GM21528 (cell line): ENCODE data around the gene PTPRE.
"Not testable (repeated sequence)": the region's sequence is repeated elsewhere in the genome, so short reads cannot be mapped to it uniquely, and the experiment has no call there.

Experiments
- ATAC-seq: cut with Tn5 transposase; IDR thresholded peaks from one replicate; pipeline ENCODE4 v1.9.1; 2021; ENCODE audit warnings: mild to moderate bottlenecking, moderate library complexity; ENCODE audit not compliant: unreplicated experiment, low FRiP score

PTPRE gene

DNA sequence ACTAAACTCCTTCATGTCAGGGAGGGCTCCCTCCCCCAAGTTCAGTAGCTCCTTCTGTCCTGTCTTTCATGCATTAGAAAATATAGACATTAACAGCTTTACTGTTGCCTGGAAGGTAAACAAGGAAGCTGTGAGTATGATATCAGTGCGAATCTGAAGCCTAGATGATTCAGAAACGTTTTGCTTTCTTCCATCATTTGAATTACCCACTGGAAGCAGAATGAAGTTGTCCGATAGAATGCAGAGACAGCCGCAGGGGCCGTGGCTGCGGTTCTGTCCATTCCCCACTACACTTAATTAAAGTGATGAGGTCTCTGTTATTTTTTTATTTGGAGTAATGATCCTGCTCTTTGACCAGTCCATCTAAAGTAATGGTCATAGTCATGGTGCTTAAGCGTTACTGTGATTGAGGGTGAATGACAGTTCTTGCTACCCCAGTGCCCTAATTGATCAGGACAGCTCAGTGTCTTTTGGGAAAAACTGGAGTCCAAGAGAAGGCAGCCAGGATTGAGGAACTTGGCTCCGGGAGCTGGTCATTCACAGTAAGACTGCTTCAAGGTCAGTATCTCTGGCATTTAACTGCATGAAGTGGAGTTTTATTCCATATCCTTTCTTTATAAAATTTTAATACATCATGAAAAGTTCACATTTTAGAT, 69.9 kb downstream of the PTPRE start:
- ATAC-seq, result no peak

DNA sequence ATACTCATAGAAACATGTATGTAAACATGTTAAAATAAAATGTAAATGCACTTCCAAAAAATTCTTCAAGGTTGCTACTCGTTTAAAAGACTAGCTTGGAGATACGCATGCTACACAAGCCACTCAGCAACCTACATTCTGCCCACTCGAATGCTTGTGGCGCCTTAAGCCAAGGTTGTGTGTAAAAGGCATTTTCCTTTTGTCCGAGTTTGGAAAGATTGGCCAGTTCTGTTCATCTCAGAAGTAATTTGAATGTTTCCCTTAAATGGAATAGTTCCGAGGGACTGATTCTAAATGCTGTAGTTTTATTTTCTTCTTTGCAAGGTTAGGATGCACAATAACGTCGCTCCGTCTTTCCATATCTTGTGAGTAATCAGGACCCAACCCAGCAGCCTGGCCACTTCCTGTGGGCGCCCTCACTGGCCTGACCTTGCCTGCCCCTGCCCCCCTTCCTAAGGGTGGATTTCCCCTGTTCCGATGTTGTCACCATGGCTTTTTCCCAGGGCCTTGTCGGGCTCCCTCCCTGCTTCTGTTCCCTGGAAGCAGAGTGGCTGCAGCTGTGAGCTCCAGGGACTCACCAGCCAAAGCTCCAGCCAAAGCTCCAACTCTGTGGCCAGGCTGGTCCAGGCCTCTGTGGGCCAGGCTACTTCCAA, 70.6 kb downstream of the PTPRE start:
- no peak for ATAC-seq

DNA sequence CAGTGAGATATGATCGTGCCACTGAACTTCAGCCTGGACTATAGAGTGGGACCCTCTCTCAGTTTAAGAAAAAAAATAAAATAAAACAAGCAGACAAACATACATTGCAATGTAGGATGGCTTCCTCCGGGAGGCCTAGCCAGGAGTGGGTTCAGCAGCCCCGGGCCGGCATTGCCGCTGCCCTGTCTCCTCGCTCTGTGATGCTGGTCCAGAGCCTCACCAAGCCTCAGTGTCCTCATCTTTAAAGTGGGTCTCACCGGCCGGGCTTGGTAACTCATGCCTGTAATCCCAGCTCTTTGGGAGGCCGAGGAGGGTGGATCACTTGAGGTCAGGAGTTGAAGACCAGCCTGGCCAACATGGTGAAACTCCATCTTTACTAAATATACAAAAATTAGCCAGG, 71.6 kb downstream of the PTPRE start:
- ATAC-seq, result no peak

DNA sequence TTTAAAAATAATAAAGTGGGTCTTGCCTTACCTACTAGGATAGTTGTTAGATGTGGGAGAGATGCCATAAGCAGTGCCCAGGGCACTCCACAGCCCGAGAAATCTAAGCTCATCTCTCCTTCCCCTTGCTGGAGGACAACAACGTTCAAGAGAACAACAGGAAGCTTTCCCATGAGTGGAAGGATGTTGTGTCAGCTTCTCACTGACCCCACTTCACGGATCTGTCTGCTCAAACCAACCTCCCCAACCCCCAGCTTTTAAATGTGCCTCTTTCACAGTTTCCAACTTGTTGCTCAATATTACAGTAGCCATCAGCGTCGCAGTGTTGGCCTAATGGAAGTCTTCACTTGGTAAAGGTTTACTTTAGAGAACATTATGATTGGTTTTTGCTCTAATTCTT, 72.1 kb downstream of the PTPRE start:
- ATAC-seq, result no peak

DNA sequence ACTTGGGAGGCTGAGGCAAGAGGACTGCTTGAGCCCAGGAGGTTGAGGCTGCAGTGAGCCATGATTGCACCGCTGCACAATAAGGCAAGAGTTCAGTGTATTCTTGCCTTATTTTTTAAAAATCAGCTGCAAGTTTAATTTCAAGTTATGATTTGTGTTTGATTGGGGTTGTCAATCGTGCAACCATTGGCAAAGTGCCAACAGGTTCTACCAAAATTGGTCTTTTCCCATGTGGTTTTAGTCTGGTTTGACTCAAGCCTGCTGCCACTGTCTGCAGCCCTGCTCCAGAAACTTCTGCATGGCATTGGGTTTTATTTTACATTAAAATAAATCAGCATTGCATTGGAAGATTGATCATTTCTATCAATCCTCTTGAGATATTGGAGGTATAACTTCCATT, 72.7 kb downstream of the PTPRE start:
- no peak for ATAC-seq

DNA sequence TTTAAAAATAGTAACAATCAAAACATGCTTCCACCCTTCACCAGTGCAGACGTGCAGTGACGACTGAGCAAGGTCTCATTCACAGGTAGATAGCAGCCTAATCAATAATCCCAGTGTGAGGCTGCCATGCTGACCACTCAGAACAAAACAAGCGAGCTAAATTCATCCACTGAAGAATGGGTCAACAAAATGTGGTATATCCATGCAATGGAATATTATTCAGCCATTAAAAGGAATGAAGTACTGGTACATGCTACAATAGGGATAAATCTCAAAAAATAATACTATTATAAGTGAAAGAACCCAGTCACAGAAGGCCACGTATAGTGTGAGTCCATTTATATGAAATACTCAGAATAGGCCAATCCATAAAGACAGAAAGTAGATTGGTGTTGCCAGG, 74.0 kb downstream of the PTPRE start:
- ATAC-seq, result no peak

DNA sequence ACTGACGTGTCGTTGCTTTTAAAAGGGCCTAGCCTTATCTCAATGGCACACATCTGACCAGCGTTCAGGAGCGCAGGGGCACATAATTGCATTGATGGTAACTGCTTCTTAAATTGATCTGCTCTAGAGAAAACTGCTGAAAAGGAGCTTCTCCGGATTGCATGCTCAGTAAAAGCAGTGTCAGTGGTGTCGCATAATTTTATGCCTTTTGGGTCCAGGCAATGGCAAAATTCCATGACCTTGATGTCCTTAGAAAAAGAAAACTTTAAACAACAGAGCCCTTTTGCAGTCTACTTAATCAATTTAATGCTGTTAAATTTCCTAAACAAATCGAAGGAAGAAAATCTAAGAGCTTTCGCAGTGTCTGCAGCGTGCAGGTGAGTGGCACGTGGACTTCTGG, 75.7 kb downstream of the PTPRE start:
- ATAC-seq, result no peak

DNA sequence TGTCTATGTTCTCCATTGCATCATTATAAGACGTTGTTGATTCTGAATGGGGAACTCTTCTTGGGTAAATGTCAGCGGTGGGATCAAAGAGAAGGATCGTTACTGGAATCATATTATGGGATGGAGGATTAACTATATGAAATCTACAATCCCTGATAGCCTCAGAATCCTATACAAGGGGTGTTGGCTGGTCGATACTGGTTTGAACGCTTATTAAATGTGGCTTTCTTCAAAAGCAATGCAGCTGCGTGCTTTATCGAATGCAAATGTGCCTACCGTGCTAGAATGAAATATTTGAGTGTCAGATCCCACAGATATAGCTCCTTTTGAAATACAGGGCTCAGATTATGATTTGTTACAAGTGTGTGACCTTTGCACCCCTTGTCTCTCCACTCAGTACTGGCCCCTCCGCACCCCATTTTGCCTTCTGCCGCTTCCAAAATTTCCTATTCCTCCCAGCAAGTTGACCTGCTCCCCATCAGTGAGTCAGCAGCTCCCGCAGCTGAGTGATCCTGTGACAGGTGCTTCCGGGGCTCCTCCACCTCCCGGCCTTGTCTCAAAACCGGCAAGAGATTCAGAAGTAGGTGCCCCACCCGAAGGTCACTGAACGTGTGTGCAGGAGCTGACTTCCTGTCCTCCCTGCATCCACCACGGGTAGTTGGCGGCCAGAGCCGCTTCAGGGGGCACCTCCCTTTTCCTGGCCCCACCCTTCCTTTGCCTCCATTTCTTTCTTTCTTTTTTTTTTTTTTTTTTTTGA, 76.6 kb downstream of the PTPRE start:
- no peak for ATAC-seq

DNA sequence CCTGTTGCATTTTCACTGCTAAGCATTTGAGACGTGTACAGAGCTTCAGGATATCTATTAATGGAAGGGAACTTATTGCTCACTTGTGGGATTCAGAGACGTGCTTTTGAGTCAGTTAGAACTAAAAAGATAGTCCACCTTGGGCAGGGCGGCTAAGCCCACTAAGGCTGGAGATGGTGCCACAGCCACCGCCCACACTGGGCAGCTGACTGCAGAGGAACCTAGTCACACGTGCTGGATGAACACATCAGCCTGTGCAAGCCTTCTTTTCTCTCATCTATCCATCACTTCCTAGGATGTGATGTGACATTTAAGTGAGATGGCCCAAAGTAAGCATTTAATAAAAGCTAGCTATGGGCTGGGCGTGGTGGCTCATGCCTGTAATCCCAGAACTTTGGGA, 78.0 kb downstream of the PTPRE start:
- ATAC-seq, result no peak

DNA sequence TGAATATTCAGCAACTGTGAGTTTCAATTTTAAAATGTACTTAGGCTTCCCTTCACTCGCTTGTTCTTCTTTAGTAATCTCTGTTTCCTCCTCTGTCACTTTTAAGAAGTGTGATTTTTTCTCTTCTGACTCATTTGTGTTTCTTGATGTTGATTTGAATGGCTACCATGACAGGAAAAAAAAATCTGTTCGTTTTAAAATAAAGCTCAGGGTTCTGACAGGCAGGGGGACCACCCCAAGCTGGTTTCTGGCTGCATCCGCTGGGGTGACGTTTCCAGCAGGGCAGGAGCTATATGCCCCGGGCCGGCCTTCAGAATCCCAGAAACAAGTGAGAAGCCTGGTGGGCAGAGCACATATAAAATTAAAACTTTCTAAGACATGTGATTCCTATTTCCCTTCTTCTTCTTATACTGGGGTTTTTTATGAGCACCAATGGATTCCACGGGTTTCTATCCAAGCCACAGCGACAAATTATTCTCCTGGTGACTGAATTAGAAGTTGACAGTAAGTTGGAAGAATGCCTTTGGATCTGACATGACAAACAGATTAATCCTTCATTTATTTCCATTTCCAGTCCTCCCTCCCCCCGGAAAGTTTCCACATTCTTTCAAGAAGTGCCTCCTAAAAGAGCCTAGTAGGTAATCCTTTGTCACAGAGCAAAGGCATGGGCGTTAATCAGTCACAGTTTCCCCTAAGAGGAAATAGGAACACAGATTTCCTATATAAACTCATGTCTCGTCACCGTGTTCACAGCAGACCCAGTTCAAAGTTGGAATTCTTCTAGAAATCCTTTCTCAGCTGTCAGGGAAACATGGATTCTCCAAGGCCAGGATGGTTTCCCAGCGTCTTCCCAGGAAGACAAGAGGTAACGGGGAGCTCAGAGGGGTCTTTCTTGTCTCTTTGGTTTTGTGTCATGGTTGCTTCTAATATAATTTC, 79.9 kb downstream of the PTPRE start:
- no peak for ATAC-seq

DNA sequence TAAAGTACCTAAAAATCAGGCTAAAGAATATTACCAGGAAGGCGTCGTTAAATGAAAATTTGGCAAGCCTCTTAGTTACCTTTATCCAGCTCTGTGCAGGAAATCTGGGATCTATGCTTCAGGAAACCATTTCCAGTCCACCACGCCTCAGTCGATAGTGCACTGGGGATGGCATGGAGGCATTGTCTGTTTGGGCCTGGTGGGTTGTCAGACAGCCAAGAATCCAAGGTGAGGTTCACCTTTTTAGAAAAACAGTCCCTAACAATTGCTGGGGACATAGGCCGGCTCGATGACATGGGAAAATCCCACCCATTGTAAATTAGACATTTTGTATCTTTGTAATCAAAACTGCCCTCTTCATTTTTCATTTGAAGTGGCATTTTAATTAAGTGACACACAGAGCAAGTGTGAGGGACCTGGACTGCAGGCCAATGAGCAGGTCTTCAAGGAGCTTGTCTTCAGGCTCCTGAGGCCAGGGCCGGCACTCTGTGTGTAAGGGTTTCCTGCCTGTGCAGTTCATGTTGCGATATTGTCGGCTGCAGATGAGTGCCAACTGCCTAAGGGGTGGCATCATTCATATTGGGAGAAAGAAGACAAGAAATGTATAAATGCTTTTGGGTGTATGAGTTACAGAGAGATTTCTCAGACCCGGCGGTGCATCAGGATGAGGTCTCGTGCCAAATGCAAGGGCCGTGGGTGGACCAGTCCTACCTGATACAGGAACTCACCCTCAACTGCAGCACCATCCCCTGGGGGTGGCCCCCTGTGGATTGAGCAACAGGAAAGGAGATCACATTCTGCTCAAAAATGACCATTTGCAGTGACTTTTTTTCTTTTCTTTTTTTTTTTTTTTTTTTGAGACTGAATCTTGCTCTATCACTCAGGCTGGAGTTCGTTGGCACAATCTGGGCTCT, 80.8 kb downstream of the PTPRE start:
- no peak for ATAC-seq

DNA sequence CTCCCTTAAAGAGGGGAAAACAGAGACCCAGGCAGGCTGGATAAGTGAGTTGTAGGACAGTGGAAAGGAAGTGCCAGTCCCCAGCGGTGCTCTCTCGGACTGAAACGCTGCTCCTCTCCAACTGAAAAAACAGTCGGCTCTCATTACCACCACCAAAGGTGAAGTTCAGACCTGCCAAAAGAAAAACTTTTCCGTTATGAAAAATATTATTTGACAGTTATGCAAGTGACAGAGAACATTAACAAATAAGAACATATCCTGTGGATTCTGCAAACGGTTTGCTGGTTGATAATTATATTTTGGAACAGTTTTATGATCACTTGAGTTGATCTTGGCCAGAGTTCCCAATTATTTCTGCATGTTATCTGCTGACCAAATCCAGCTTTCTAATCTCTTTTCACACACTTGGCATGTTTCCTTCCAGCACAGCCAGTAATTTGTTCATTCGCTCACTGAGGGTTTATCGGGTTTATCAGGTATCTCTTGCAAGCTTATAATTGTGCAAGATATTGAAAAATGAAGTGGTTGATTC, 82.6 kb downstream of the PTPRE start:
- no peak for ATAC-seq

DNA sequence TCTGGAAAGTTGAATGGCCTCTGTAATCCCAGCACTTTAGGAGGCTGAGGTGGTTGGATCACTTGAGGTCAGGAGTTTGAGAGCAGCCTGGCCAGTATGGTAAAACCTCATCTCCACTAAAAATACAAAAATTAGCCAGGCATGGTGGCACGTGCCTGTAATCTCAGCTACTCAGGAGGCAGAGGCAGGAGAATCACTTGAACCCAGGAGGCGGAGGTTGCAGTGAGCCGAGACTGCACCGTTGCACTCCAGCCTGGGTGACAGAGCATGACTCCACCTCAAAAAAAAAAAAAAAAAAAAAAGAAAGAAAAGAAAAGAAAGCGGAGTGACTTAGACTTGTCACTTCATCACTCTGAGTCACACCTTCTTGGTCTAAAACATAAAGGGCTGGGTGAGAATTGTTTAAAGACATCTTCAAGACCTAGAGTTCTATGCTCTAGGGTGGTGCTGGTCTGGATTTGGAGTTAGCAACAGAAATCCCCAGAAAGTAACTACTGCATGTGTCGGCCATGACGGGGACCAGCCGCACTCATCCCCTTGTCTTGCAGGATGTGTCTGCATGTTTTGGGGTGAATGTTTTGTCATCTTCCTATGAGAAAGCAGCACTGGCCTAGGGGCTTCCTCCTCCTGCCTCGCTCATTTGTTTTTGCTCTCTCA, 83.4 kb downstream of the PTPRE start:
- ATAC-seq, result not testable (repeated sequence)

DNA sequence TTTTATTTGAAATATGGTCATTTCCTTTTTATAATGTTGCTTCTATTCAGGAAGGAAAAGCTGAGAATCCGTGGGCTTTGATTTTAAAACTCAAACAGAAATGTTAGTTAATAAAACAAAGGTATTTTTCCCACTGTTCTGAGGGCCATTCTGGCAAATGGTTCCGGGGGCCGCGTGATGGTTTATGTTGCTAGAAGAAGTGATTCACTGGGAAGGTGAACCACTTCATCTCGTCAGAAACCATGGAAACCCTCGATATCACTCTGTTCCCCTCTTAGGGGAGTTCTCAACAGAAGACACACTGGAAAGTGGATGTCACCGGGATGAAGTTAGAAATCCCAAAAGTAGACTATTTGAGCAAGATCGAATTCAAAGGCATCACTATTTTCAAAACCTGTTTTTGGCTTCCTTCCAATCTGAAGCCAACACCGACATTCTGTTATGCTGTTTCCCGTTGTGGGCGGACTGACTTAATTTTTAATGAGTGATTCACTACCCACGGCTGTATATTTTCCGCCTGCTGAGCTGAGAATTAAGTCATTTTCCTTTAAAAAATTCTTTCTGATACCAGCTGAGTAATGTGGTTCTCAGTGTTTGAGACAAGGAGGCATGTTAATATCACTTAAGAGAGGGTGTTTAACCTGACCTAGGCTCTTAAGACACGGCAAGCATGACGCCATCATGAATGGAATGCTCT, 84.1 kb downstream of the PTPRE start:
- ATAC-seq, result no peak

DNA sequence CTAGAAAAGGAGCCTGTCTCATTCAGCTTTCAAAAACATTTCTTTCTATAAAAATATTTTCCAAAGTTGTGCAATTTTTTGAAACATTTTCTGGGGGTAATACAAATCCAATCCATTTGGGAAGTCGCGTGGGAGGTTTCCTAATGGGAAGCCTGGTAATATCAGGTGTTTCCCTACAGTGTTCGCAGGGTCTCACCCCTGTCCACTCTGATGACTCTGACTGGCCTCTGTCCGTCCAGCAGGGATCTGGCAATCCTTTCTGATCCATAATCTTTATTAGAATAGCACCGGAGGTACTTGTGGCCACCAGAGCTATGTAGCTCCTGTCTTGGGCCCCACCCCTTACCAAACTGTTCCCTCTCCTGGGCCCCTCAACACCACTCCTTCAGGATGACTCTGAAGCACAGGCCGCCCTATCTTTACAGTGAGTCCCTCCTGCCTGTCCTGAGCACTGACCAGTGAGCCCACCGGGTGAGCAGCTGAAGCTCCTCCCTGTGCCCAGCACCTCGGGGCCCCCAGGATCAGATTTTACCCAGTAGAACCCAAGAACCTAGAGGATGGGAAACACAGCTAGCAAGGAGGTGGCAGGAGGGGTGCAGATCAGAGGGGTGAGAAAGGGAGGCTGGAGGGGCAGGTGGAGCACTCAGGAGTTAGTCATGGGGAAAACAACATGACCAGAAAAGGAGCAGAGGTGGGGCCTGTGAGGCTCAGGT, 84.8 kb downstream of the PTPRE start:
- no peak for ATAC-seq

DNA sequence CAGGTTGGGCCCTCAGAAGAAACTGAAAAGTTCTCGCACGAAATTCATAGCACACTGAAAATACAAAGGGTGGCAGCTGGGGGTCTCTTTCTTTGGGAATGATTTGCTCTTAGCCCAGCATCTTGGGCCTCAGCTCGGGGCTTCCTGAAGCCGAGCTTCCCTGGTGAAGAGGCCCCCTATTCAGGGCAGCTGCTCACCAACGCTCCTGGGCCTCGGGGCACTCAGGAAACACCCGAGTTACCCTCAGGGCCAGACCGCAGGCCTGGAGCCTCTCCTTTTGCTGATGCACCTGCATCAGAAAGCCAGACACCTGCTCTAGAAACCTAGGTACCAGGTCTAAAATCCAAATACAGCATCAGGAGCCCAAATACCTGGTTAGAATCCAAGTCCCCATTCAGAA, 85.5 kb downstream of the PTPRE start:
- ATAC-seq, result no peak

DNA sequence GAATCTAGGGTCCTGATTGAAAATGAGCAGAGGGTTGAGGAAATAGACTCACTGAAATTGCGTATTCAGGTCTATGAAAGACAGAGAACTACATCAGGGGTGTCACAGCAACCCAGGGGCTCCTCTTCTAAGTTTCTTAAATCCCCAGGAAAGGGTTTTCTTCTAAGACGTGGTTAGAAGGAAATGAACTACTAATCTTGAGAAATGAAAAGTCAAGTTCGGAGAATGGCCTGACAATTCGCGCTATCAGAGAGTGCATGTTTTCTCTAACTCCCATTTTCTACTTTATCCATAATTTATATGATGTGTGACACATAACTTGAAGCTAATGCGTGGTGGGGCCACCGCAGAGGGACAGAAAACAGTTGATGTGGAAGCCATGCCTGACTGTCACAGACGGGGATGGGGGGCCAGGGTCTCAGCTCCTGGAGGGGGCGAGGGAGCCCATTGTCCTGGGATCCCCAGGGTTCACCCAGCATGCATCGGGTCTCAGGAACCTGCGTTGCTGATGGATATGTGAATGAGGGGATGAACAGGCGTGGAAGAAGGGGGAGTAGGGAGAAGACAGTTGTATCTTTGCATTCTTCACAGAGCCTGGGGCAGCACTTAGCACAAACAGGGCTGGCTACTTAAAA, 86.3 kb downstream of the PTPRE start:
- no peak for ATAC-seq
